Esophagus (tissue), 2 donors: Measurements from ENCODE around the gene SHC4. TPM values are rescaled to one million over a fixed set of nuclear protein-coding genes. Genes with fewer than 3 reads are reported as not detected.

Experiments
- H3K27ac ChIP-seq, 2 donors: one replicate each; pipeline ENCODE4 v1.5.1; 2013; ENCODE audit warnings: low read depth in 2 of 2, mild to moderate bottlenecking in 2 of 2, inconsistent platforms in 1 of 2, low read length in 1 of 2, moderate library complexity in 1 of 2
- H3K27me3 ChIP-seq, 2 donors: one replicate each; pipeline ENCODE4 v1.6.1; 2013; ENCODE audit warnings: low read length in 2 of 2, control low read depth in 1 of 2, mild to moderate bottlenecking in 1 of 2; ENCODE audit not compliant: insufficient read depth in 2 of 2, control insufficient read depth in 1 of 2
- H3K36me3 ChIP-seq, 2 donors: one replicate each; pipeline ENCODE4 v1.6.1; 2013; ENCODE audit warnings: low read length in 1 of 2; ENCODE audit not compliant: control insufficient read depth in 2 of 2, insufficient read depth in 2 of 2
- H3K4me1 ChIP-seq, 2 donors: one replicate each; pipeline ENCODE4 v1.6.1; 2013; ENCODE audit warnings: low read length in 1 of 2; ENCODE audit not compliant: control insufficient read depth in 2 of 2, insufficient read depth in 2 of 2
- H3K4me3 ChIP-seq, 2 donors: one replicate each; pipeline ENCODE4 v1.5.1; 2013; ENCODE audit warnings: low read length in 2 of 2, mild to moderate bottlenecking in 2 of 2, low read depth in 1 of 2, moderate library complexity in 1 of 2
- H3K9me3 ChIP-seq, 2 donors: one replicate each; pipeline ENCODE4 v1.6.1; 2013; ENCODE audit warnings: mild to moderate bottlenecking in 2 of 2, low read depth in 1 of 2, low read length in 1 of 2, moderate library complexity in 1 of 2; ENCODE audit not compliant: control insufficient read depth in 2 of 2, insufficient read depth in 1 of 2
- WGBS, 2 donors: extraction: QIAGEN DNeasy Blood & Tissue Kit; methylation state at CpG; one replicate each; pipeline ENCODE4 v1.1.7; 2013; 5-methylcytosine and 5-hydroxymethylcytosine counted together
- polyA plus RNA-seq, 2 donors: library from polyadenylated mRNA; stranded (reverse); fragments of 200-250 nt; gene quantifications; one replicate each; pipeline ENCODE4 v1.2.3, GENCODE V29; 2013
- donor health status: healthy with polysubstance abuse.
- donor health status: Bipolar disorder and iron deficiency.

Gene SHC4
- polyA plus RNA-seq, 2 donors = 0.08 to 0.12 TPM

DNA sequence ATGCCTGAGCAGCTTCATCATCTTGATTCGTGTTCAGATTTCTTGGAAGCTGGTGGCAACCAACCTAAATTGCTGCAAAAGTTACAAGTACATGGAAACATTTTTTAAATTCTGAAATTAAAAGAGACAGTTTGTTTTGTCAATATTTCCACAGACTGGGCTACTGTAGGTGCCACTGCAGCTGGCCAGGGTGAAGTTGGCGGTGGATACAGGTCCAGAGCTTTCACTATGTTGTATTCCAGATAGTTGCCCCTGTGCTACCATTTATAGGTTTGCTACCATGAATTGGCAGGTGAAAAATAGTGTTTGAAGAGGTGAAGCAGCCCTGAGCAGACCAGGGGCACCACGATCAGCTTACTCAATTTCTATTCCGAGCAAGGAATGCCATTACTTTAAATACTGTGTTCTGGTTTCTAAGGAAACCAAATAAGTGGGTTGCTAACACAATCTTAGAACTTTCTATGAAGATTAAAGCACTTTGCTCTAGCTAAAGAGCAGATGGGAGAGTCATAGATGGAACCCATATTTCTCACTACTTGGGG, 21.2 kb upstream of the SHC4 start:
- WGBS, 2 donors = 51 to 55% methylated on average over 4 of the region's 4 CpGs
- Histone ChIP-seq H3K9me3 (no peaks in the 10 kb centered on the region), H3K36me3 (no peaks in the 10 kb centered on the region), H3K4me1 (no peaks in the 10 kb centered on the region), H3K27me3 (no peaks in the 10 kb centered on the region), H3K27ac (no peak overlapping the region), H3K4me3 (no peak overlapping the region)

DNA sequence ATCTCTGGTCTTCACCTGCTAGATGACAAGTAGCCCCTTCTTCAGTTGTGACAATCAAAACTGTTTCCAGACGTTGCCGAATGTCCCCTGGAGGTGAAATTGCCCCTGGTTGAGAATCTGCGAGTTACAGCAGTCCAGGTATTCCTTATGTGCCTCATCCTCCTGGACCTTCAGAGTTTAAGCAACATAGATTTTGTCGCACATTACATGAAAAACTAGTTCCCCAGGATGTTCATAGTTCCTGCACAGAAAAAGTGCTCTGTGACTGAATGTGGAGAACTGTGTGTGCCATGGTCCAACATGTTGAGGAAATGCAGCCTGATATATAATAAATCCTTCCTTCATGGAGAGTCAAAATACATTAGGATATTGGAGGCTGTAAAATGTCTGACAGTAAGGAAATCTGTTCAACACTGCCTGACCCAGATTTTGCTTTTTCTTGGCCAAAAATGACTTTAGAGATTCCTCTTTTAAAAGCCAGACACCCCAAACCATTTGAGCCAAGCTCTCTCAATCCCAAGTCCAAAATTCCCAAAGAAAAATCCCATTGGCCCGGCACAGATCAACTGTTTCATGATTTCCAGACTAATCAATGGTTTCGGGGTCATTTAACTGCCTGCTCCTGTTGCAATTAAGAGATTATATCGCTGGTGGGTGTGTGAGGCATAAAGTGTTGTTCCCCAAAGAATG, 20.4 kb upstream of the SHC4 start:
- Histone ChIP-seq H3K9me3 (no peaks in the 10 kb centered on the region), H3K36me3 (no peaks in the 10 kb centered on the region), H3K4me1 (no peaks in the 10 kb centered on the region), H3K27me3 (no peaks in the 10 kb centered on the region), H3K4me3 (no peak overlapping the region), H3K27ac (no peak overlapping the region)
- WGBS, 2 donors = 71 to 79% methylated on average over 7 of the region's 7 CpGs

DNA sequence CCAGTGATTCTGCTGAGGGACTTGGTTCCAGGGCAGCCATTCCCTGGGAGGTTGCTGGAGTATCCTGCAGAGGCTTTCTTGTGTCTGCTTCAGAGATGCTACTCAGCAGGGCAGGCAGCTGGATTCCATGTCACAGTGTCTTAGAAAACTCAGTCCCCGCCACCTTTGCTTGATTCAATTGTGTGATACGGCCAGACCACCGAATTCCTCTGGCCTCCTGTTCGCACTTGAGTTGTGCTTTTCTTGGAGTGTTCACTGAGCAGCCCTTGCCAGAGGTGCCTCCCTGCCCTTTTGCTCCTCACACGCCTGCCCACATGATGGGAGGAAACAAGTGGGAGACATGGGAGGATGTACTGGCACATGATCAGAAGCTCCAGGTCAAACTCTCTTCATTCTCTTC, 19.6 kb upstream of the SHC4 start:
- no peak overlapping the region for H3K4me3 ChIP-seq
- no peaks in the 10 kb centered on the region for H3K27me3 ChIP-seq
- 76 to 79% methylated on average over 5 of the region's 5 CpGs for WGBS, 2 donors
- H3K27ac ChIP-seq = no peak overlapping the region
- no peaks in the 10 kb centered on the region for H3K4me1 ChIP-seq
- H3K9me3 ChIP-seq = no peaks in the 10 kb centered on the region
- no peaks in the 10 kb centered on the region for H3K36me3 ChIP-seq

DNA sequence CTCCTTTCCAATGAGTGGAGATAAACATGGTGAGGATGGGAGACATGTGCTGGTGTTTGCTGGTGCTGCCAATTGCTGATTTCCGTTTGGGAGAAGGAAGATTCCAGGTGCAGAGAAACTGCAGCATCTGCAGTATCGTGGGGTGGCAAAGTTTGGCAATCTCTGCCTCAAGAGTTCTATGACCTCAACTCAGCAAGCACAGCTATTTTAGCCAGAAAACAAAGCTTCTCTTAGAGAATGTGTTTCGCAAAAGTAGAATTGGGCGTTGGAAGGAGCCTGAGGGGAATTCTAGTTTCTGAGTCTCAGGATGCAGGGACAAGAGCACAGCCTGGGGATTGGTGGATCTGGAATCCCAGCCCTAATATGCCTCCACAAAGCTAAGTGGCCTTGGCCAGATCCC, 18.2 kb upstream of the SHC4 start:
- no peaks in the 10 kb centered on the region for H3K9me3 ChIP-seq
- WGBS, 2 donors = 55 to 67% methylated on average over 4 of the region's 4 CpGs
- H3K36me3 ChIP-seq = no peaks in the 10 kb centered on the region
- H3K27ac ChIP-seq = no peak overlapping the region
- H3K4me1 ChIP-seq = no peaks in the 10 kb centered on the region
- H3K27me3 ChIP-seq = no peaks in the 10 kb centered on the region
- no peak overlapping the region for H3K4me3 ChIP-seq

DNA sequence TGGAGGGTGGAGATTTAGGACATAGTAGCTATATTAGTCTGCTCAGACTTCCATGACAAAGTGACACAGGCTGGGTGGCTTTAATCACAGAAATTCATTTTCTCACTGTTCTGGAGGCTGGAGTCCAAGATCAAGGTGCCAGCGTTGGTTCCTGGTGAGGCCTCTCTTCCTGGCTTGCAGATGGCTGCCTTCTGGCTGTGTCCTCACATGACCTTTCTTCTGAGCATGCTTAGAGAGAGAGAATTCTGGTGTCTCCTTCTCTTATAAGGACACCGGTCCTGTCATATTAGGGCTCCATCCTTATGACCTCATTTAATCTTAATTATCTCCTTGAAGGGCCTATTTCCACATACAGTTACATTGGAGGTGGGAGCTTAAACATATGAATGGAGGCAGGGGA, 14.9 kb upstream of the SHC4 start:
- H3K4me1 ChIP-seq = peaks cover 0 to 2% of the 10 kb centered on the region in 2 donors
- 51 to 61% methylated on average over 2 of the region's 2 CpGs for WGBS, 2 donors
- no peaks in the 10 kb centered on the region for H3K36me3 ChIP-seq
- H3K27me3 ChIP-seq = no peaks in the 10 kb centered on the region
- H3K9me3 ChIP-seq = no peaks in the 10 kb centered on the region
- H3K4me3 ChIP-seq = no peak overlapping the region
- H3K27ac ChIP-seq = no peak overlapping the region

DNA sequence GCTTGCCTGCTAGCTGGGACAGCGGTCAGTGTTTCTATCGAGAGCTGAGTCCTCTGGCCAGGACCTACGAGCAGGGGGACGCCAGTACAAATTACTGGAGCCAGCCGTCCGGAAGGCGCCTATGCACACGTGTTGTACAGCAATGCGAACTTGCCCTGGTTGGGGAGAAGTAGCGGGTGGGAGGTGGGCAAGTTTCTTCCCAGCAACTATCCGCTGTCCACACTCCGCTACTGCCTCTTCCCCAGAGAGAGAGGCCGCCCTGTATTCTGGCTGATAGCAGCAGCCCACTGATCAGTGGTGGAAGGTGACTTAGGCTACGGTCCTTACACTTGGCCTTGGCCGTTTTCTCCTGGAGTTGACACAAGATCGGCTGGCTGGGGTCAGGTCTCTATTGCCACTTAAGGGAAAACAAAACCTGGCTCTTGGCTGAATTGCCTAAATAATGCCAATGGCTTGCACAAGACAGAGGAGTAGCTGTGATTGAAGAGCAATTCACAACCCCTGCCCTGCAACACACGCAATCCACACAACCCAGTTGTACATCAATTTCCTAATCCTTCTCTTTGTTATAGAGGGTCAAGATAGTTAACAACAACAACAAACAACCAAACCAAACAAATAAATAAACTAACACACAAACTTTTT, 12.8 kb upstream of the SHC4 start:
- H3K27me3 ChIP-seq = no peaks in the 10 kb centered on the region
- H3K4me1 ChIP-seq = peaks cover 0 to 2% of the 10 kb centered on the region in 2 donors
- no peaks in the 10 kb centered on the region for H3K9me3 ChIP-seq
- H3K27ac ChIP-seq = no peak overlapping the region
- 89 to 91% methylated on average over 17 of the region's 17 CpGs for WGBS, 2 donors
- H3K36me3 ChIP-seq = no peaks in the 10 kb centered on the region
- no peak overlapping the region for H3K4me3 ChIP-seq

DNA sequence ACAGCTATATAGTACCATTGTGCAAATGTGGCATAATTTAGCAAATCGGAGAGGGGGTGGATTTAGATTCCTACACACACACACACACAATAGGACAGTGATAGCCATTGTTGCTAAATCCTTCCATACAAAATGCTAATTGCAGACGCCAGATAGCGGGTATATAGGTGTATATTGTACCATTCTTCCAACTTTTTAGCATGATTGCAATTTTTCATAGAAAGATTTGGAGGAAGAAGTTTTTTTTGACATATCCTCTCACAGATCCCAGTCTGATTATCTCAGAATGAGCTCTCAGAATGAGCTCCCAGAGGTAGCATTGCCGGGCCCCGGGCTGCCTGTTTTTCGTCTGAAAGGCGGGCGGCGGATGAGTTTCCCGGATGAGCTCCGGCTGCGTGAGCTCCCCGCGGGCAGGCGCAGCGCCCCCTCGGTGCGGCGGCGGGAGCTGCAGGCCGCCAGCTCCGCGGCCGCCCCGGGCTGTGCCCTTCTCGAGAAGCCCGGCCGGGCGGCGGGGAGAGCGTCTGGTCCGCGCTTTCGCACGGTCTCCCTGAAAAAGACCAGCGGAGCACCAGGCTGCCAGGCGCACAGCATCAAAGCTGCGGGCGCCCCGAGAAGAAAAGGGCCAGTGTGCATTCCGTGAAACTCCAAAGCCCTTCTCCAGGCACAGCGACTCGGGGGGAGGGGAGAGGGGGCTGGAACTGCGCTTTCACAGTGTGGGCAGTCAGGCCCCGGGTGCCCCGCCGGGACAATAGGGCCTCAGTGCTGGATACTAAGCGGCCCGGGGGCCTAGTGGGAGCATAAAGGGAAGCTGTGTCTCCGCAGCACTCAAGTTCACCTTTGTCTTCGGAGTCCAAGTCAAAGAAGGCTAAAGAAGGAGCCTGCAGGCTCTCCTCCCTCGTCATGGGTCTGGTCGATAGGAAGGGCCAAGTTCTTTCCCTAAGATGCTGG, 12.0 kb upstream of the SHC4 start:
- Histone ChIP-seq H3K27ac (no peak overlapping the region), H3K4me1 (peaks cover 0 to 2% of the 10 kb centered on the region in 2 donors), H3K36me3 (no peaks in the 10 kb centered on the region), H3K27me3 (no peaks in the 10 kb centered on the region), H3K9me3 (no peaks in the 10 kb centered on the region), H3K4me3 (peak overlapping the region; percentile 32 to 46)
- 5% methylated on average over 49 to 53 of the region's 53 CpGs for WGBS, 2 donors

DNA sequence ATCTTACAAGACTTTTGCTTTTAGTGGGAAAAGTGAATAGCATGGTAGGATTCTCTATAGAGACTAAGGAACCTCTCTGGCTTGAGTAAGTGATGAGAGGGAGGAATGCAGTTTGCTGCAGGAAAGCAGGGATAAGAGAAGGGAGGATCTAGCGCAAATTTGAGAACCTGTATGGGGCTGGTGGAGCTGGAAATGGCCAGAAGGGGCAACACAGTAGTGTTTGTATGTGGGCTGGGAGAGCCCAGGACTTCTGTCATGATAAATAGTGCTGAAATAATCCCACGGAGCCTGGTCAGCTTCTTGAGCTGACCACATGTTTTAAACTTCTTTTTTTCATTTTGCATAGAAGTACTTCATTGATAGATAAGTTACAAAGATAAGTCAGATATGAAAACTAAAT, 11.2 kb upstream of the SHC4 start:
- Histone ChIP-seq H3K36me3 (no peaks in the 10 kb centered on the region), H3K9me3 (no peaks in the 10 kb centered on the region), H3K4me3 (no peak overlapping the region), H3K27me3 (no peaks in the 10 kb centered on the region), H3K4me1 (peaks cover 0 to 2% of the 10 kb centered on the region in 2 donors), H3K27ac (no peak overlapping the region)
- 61 to 69% methylated on average over 2 of the region's 2 CpGs for WGBS, 2 donors

DNA sequence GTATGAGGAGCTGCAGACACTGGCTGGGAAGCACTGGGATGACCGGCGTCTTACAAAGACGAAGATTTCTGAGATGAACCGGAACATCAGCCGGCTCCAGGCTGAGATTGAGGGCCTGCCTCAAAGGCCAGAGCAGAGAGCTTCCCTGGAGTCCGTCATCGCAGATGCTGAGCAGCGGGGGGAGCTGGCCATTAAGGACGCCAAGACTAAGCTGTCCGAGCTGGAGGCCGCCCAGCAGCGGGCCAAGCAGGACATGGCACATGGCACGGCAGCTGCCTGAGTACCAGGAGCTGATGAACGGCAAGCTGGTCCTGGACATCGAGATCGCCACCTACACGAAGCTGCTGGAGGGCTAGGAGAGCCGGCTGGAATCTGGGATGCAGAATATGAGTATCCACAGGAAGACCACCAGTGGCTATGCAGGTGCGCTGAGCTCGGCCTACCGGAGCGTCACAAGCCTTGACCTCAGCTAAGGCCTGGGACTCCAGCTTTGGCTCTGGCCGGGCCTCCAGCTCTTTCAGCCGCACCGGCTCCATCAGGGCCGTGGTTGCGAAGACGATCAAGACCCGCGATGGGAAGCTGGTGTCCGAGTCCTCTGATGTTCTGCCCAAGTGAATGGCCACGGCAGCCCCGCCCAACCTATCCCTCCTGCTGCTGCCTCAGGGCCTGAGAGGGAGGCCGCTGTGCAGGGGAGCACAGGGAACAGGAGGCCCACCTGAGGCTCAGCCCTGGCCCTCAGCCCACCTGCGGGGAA, 9.2 kb upstream of the SHC4 start:
- Histone ChIP-seq H3K27ac (no peak overlapping the region), H3K4me1 (peaks cover 0 to 2% of the 10 kb centered on the region in 2 donors), H3K9me3 (no peaks in the 10 kb centered on the region), H3K27me3 (no peaks in the 10 kb centered on the region), H3K4me3 (no peak overlapping the region), H3K36me3 (no peaks in the 10 kb centered on the region)
- 92 to 95% methylated on average over 35 of the region's 35 CpGs for WGBS, 2 donors
